Activated T-cell treated with anti-CD3 and anti-CD28 coated beads for 1 hour (primary cell): ENCODE results near the gene ZNF407.

Experiments
- DNase-seq: peaks from one replicate; pipeline ENCODE4 v3.0.0-alpha.2; 2020; ENCODE audit warnings: low read depth

The ZNF407 gene

DNA sequence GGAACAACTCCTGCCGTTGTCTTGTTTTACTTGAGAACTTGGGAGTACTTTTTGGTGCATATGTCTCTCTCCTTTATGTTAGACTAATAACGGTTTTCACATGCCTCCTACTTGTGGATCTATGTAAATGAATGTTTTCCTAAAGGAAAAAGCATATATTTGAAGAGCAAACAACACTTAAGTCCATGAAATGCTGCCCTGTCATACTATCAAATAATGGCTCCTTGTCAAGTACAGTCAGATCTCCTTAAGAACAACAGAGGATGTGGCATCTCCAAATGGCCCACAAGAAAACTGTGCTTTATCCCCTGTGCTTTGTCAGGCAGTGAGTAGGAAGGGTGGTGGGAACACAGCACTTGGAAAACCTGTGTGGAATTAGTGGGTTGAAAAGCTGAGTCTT, 413.0 kb downstream of the ZNF407 start:
- no peak for DNase-seq

- DNase-seq, result no peak
Observed at GRCh38 chr18:75016025-75016717, 418.5 kb downstream of the ZNF407 start.

DNA sequence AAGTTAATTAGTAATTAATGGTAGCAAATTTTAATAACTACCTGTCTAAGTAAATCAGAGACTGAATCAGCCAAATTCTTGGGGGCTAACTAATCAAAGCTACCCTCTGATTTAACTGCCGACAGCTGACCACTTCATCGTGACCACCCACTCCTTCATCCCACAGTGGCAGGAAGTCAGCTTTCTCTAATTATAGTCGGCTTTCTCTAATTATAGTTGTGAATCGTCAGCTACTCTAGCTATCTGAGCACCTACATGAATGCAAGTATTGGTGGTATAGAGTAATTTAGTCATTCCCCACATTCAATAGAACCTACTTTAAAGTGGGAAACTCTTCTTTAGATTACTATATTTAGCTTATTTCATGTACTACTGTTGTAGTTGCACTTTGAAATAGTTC, 425.8 kb downstream of the ZNF407 start:
- DNase-seq, result no peak

- no peak for DNase-seq
Observed at GRCh38 chr18:75024871-75025270, 427.2 kb downstream of the ZNF407 start.

DNA sequence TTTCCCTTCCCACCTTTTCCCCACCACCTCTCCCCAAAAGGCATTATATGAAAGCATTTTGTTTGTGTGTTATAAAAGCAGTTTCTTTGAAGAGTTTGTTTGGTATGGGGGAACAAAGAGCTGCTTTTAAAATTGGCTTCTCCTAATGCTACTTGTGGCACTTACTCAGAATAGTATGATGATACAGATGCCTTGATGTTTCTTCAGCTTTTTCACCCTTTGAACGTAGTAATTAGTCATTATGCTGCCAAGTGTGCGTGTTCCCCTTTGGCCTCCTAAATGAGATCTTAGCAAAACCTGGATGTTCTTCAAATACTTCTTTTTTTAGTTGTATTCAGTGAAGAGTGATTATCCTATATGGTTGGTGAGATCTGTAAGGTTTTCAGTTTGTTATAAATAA, 427.9 kb downstream of the ZNF407 start:
- DNase-seq, result no peak

DNA sequence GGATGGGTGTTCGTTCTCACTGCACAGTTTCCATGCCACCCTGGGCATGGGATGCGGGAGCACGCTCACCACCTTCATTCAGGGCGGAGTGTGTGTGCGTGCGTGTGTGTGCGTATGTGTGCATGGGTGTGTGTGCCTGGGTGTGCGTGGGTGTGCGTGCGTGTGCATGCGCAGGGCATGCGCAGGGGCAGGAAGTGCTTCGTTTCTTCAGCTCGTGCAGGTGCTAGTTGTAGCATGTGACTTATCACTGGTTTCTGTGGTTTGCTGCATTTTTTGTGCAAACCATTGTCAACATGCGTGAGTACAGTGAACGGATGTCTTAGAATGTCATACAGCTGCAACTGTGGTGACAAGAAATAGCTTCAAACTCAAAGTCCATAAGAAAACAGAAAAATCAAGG, 431.8 kb downstream of the ZNF407 start:
- no peak for DNase-seq

GRCh38 chr18:75031717-75032317, 434.1 kb downstream of the ZNF407 start:
- no peak for DNase-seq

- DNase-seq, result no peak
Observed at GRCh38 chr18:75033516-75033915, 435.8 kb downstream of the ZNF407 start.

DNA sequence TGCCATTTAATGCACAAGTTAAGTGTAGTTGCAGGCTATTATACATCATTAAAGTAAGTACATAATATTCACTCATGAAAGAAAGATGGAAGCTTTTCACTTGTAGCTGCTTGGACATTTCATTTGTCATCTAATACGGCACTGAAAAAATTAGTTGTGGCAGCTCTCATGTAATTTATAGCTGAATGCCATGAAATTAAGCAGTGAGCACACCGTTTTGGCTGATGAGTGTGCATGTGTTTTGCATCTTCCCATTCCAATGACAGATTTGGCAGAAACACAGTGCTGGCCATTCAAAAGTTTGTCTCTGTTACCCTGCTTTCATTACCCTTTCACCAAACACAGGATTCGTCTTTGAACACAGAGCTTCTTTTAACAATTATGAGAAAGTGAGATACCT, 437.3 kb downstream of the ZNF407 start:
- no peak for DNase-seq

- no peak for DNase-seq
Observed at GRCh38 chr18:75035928-75036327, 438.3 kb downstream of the ZNF407 start.

- DNase-seq, result no peak
Observed at GRCh38 chr18:75036917-75037688, 439.4 kb downstream of the ZNF407 start.

- DNase-seq, result no peak
Observed at GRCh38 chr18:75037689-75037955, 440.0 kb downstream of the ZNF407 start.

- no peak for DNase-seq
Observed at GRCh38 chr18:75041586-75041985, 443.9 kb downstream of the ZNF407 start.

GRCh38 chr18:75043478-75043877, 445.8 kb downstream of the ZNF407 start:
- DNase-seq, result no peak

DNA sequence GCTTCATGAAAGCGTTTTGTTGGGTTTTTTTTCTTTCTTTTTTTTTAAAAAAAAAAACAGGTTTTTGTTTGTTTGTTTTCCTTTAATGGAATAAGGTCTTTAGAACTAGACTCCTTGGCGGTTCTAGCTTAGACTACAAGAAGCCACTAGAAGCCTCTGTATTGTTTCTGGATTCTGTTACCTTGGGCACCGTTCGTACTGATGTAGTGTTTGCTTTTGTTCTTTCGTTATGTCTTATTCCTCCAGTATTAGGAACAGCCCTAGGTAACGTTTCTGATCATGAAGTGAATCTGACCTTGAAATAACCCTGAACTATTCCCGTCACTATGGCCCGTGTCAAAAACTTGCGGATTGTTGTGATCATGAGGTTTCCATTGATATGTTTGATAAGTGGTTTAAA, 446.6 kb downstream of the ZNF407 start:
- no peak for DNase-seq

GRCh38 chr18:75044791-75045190, 447.1 kb downstream of the ZNF407 start:
- no peak for DNase-seq

GRCh38 chr18:75045272-75045671, 447.6 kb downstream of the ZNF407 start:
- no peak for DNase-seq

GRCh38 chr18:75047240-75047961, 449.7 kb downstream of the ZNF407 start:
- no peak for DNase-seq

GRCh38 chr18:75048776-75049454, 451.2 kb downstream of the ZNF407 start:
- DNase-seq, result no peak

- no peak for DNase-seq
Observed at GRCh38 chr18:75049455-75049789, 451.8 kb downstream of the ZNF407 start.

DNA sequence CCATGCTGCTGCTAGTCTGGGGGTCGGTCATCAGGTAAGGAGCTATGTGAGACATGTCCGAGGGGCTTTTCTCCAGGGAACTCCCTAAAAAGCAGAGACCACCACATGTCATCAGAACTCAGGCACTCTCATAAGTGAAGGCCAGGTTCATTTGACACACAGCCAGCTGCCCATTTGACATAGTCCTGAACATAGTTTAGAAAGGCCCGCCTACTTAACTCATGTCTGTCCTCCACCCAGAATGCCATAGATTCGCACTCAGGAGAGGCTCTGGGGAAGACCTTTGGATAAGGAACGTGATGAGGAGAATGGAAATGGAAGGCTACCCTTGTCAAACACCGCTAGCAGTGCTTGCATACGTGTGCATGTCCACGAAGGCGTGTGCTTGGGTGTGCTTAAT, 454.1 kb downstream of the ZNF407 start:
- DNase-seq, result no peak

DNA sequence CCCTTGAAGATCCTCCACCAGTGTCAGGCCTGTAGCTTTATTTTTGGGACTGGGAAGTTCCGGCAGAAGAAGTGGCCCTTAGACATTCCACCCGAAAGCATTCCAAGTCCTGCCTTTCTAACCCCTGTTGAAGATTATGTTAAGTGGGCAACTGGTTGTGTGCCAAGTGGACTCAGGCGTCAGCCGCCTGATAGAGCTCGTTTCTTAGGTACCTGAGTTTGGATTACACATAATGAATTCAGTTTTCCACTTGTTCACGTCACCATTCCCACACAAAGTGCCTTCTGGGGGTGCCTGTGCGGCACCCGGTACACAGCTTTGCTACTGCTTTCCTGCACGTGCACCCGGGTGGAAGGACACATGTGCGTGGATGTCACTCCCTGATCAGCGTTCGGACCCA, 454.8 kb downstream of the ZNF407 start:
- no peak for DNase-seq
